GM21529 (cell line): ENCODE measurements around the gene EYS.

Source experiments
- ATAC-seq: cut with Tn5 transposase; IDR thresholded peaks from one replicate; pipeline ENCODE4 v1.9.1; 2021; ENCODE audit not compliant: unreplicated experiment

EYS gene

GRCh38 chr6:64680446-64680845 is 1026.6 kb downstream of the EYS start:
- no peak for ATAC-seq

GRCh38 chr6:64679416-64679815 is 1027.6 kb downstream of the EYS start:
- no peak for ATAC-seq

- no peak for ATAC-seq
These were observed 1034.4 kb downstream of the EYS start for GRCh38 chr6:64672651-64673050.

- no peak for ATAC-seq
These were observed 1034.9 kb downstream of the EYS start for GRCh38 chr6:64672131-64672530.

GRCh38 chr6:64665137-64665536 is 1041.9 kb downstream of the EYS start:
- no peak for ATAC-seq

GRCh38 chr6:64664480-64664879 is 1042.5 kb downstream of the EYS start:
- no peak for ATAC-seq

- ATAC-seq: no peak
These were observed 1063.0 kb downstream of the EYS start for GRCh38 chr6:64644024-64644423.

GRCh38 chr6:64630901-64631300 is 1076.1 kb downstream of the EYS start:
- no peak for ATAC-seq

GRCh38 chr6:64622944-64623343 is 1084.1 kb downstream of the EYS start:
- no peak for ATAC-seq

- no peak for ATAC-seq
These were observed 1104.0 kb downstream of the EYS start for GRCh38 chr6:64602993-64603392.

- ATAC-seq: no peak
These were observed 1115.4 kb downstream of the EYS start for GRCh38 chr6:64591676-64592036.

- ATAC-seq: no peak
These were observed 1115.9 kb downstream of the EYS start for GRCh38 chr6:64590965-64591675.

- no peak for ATAC-seq
These were observed 1117.1 kb downstream of the EYS start for GRCh38 chr6:64589961-64590360.

GRCh38 chr6:64580346-64580745 is 1126.7 kb downstream of the EYS start:
- no peak for ATAC-seq

- no peak for ATAC-seq
These were observed 1153.7 kb downstream of the EYS start for GRCh38 chr6:64553249-64553786.

GRCh38 chr6:64547594-64548268 is 1159.3 kb downstream of the EYS start:
- ATAC-seq: no peak

- ATAC-seq: no peak
These were observed 1167.1 kb downstream of the EYS start for GRCh38 chr6:64539917-64540316.

- no peak for ATAC-seq
These were observed 1168.3 kb downstream of the EYS start for GRCh38 chr6:64538722-64539121.

GRCh38 chr6:64527899-64528298 is 1179.1 kb downstream of the EYS start:
- no peak for ATAC-seq

GRCh38 chr6:64522859-64523258 is 1184.2 kb downstream of the EYS start:
- ATAC-seq: no peak

- no peak for ATAC-seq
These were observed 1187.0 kb downstream of the EYS start for GRCh38 chr6:64520050-64520449.

- ATAC-seq: no peak
These were observed 1190.6 kb downstream of the EYS start for GRCh38 chr6:64516393-64516792.

- ATAC-seq: no peak
These were observed 1199.4 kb downstream of the EYS start for GRCh38 chr6:64507661-64508060.
